ENCODE measurements around the gene PTCD1.

The PTCD1 gene

DNA sequence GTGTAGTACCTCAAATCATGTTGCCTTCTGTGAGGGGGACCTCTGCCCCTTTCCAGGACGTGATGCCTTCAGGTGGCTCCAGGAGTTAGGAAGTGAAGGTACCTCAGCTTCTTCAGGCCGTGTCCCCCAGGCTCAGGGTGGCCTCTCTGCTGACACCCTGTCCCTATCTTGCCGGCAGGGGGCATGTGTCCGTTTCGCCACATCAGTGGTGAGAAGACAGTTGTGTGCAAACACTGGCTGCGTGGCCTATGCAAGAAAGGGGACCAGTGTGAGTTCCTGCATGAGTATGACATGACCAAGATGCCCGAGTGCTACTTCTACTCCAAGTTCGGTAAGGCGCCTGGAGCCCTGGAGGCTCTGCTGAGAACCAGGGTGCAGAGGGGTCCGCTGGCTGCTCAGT lies 9.3 kb upstream of the PTCD1 start:
- WGBS (ENCODE audit: extremely low coverage, insufficient coverage, low lambda C conversion rate), result no CpG with 5 or more reads among the region's 10 CpGs

DNA sequence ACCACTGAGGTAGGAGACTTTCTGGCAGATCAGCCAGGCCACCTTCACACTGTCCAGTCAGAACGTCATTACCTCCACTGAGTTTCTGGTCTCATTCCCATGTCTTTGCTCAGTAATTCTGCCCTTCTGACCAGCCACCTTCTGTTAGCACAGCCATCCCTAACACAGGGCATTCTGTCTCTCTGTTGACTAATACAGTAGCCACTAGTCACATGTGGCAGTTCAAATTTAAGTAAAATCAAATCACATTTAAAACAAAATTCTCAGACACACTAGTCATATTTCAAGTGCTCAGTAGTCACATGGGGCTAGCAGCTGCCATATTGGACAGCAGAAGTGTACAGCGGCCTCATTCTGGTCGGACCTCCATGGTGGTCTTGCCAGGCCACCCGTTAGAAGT lies 7.5 kb upstream of the PTCD1 start:
- Histone ChIP-seq H2BK15ac (replicated peaks; ENCODE audit: low read depth) (no peak overlapping the region), H3K79me2 (ENCODE audit: control insufficient read depth, insufficient read depth, low read length) (peaks cover 4% of the 10 kb centered on the region), H3K9ac (ENCODE audit: low read length) (no peak overlapping the region), H3K79me1 (ENCODE audit: low read length) (peaks cover 5% of the 10 kb centered on the region), H3K18ac (ENCODE audit: low read length) (no peak overlapping the region), H3K4me2 (ENCODE audit: low read length) (no peak overlapping the region), H2BK120ac (ENCODE audit: low read depth, low read length) (no peak overlapping the region), H3K27ac (ENCODE audit: low read depth, low read length) (no peak overlapping the region), H2AK5ac (ENCODE audit: low read length) (no peak overlapping the region), H3K4me3 (ENCODE audit: low read length) (no peak overlapping the region), H3K4me1 (ENCODE audit: control insufficient read depth, low read depth, low read length) (no peaks in the 10 kb centered on the region), H2BK5ac (ENCODE audit: low read length) (no peak overlapping the region), H3K56ac (ENCODE audit: low read length) (no peak overlapping the region), H3K23ac (ENCODE audit: low read length) (no peak overlapping the region), H4K5ac (ENCODE audit: low read length) (no peak overlapping the region), H3K36me3 (ENCODE audit: control insufficient read depth, insufficient read depth, low read length) (peaks cover 21% of the 10 kb centered on the region), H4K8ac (ENCODE audit: low read depth, low read length) (no peak overlapping the region), H3K27me3 (ENCODE audit: insufficient read depth, low read length, poor library complexity) (no peaks in the 10 kb centered on the region), H3K4ac (ENCODE audit: low read depth, low read length) (no peak overlapping the region)
- no peak for DNase-seq
- no CpG with 5 or more reads among the region's 4 CpGs for WGBS (ENCODE audit: extremely low coverage, insufficient coverage, low lambda C conversion rate)

More for the DNA sequence above, 9.3 kb upstream of the PTCD1 start:
- Histone ChIP-seq H2BK5ac (ENCODE audit: low read length) (no peak overlapping the region), H2BK15ac (replicated peaks; ENCODE audit: low read depth) (no peak overlapping the region), H4K5ac (ENCODE audit: low read length) (no peak overlapping the region), H3K79me2 (ENCODE audit: control insufficient read depth, insufficient read depth, low read length) (no peaks in the 10 kb centered on the region), H3K27ac (ENCODE audit: low read depth, low read length) (no peak overlapping the region), H4K8ac (ENCODE audit: low read depth, low read length) (no peak overlapping the region), H3K4me2 (ENCODE audit: low read length) (no peak overlapping the region), H3K4me1 (ENCODE audit: control insufficient read depth, low read depth, low read length) (no peaks in the 10 kb centered on the region), H3K4me3 (ENCODE audit: low read length) (no peak overlapping the region), H3K27me3 (ENCODE audit: insufficient read depth, low read length, poor library complexity) (no peaks in the 10 kb centered on the region), H3K18ac (ENCODE audit: low read length) (no peak overlapping the region), H2BK120ac (ENCODE audit: low read depth, low read length) (no peak overlapping the region), H3K9ac (ENCODE audit: low read length) (no peak overlapping the region), H3K79me1 (ENCODE audit: low read length) (peaks cover 2% of the 10 kb centered on the region), H3K56ac (ENCODE audit: low read length) (no peak overlapping the region), H3K23ac (ENCODE audit: low read length) (no peak overlapping the region), H3K4ac (ENCODE audit: low read depth, low read length) (no peak overlapping the region), H3K36me3 (ENCODE audit: control insufficient read depth, insufficient read depth, low read length) (peaks cover 21% of the 10 kb centered on the region), H2AK5ac (ENCODE audit: low read length) (no peak overlapping the region)
- no peak for DNase-seq

DNA sequence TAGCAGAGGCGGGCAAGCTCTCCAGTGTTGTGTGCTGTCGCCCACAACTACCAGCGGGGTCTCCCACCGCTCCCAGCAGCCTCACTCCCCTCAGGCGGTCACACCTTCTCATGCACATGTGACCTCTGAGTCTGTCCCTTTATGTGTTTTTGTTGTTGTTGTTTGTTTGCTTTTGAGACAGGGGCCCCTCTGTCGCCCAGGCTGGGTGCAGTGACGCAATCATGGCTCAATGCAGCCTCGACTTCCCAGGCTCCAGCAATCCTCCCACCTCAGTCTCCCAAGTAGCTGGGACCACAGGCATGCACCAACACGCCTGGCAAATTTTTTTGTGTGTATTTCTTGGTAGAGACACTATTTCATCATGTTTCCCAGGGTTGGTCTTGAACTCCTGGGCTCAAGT lies 1.6 kb upstream of the PTCD1 start:
- no peak overlapping the region for H3K4ac ChIP-seq (ENCODE audit: low read depth, low read length)
- no peak overlapping the region for H3K4me3 ChIP-seq (ENCODE audit: low read length)
- H3K27me3 ChIP-seq (ENCODE audit: insufficient read depth, low read length, poor library complexity), result no peaks in the 10 kb centered on the region
- H2BK15ac ChIP-seq (replicated peaks; ENCODE audit: low read depth), result no peak overlapping the region
- H3K56ac ChIP-seq (ENCODE audit: low read length), result no peak overlapping the region
- H3K79me2 ChIP-seq (ENCODE audit: control insufficient read depth, insufficient read depth, low read length), result peaks cover 30% of the 10 kb centered on the region
- peaks cover 21% of the 10 kb centered on the region for H3K79me1 ChIP-seq (ENCODE audit: low read length)
- peak; percentile 53 for DNase-seq
- H3K9ac ChIP-seq (ENCODE audit: low read length), result peak overlapping the region; percentile 10
- H3K4me1 ChIP-seq (ENCODE audit: control insufficient read depth, low read depth, low read length), result no peaks in the 10 kb centered on the region
- H4K8ac ChIP-seq (ENCODE audit: low read depth, low read length), result no peak overlapping the region
- no peak overlapping the region for H4K5ac ChIP-seq (ENCODE audit: low read length)
- no peak overlapping the region for H3K27ac ChIP-seq (ENCODE audit: low read depth, low read length)
- no peak overlapping the region for H2BK5ac ChIP-seq (ENCODE audit: low read length)
- peaks cover 9% of the 10 kb centered on the region for H3K36me3 ChIP-seq (ENCODE audit: control insufficient read depth, insufficient read depth, low read length)
- H3K23ac ChIP-seq (ENCODE audit: low read length), result no peak overlapping the region
- H2AK5ac ChIP-seq (ENCODE audit: low read length), result no peak overlapping the region
- no peak overlapping the region for H2BK120ac ChIP-seq (ENCODE audit: low read depth, low read length)
- no peak overlapping the region for H3K4me2 ChIP-seq (ENCODE audit: low read length)
- H3K18ac ChIP-seq (ENCODE audit: low read length), result no peak overlapping the region
- WGBS (ENCODE audit: extremely low coverage, insufficient coverage, low lambda C conversion rate), result no CpG with 5 or more reads among the region's 9 CpGs

DNA sequence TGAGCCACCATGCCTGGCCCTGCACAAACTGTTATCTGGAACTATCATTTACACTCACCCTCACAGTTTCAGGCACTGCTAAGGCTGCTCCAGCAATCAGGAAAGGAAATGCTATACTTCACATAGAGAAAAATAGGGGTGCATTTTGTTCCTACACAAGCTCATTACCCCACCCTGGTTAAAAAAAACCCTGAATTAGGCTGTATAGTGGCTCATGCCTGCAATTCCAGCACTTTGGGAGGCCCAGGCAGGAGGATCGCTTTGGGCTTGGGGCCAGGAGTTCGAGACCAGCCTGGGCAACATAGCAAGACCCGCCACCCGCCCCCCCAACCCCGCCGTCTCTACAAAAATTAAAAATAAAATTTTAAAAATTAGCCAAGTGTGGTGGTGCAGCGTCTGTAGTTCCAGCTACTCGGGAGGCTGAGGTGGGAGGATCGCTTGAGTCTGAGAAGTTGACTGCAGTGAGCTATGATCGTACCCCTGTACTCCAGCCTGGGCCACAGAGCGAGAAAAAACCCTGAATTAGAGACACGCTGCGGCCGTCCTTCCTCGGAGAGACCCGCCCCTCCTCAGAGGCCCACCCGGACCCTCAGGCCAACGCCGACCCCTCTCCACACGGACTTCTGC lies 539 bp downstream of the PTCD1 start:
- Histone ChIP-seq H3K4me3 (ENCODE audit: low read length) (peak overlapping the region; percentile 55), H3K27ac (ENCODE audit: low read depth, low read length) (no peak overlapping the region), H3K18ac (ENCODE audit: low read length) (peak overlapping the region; percentile 22), H2BK15ac (replicated peaks; ENCODE audit: low read depth) (no peak overlapping the region), H3K4ac (ENCODE audit: low read depth, low read length) (no peak overlapping the region), H2BK120ac (ENCODE audit: low read depth, low read length) (no peak overlapping the region), H2AK5ac (ENCODE audit: low read length) (no peak overlapping the region), H3K27me3 (ENCODE audit: insufficient read depth, low read length, poor library complexity) (no peaks in the 10 kb centered on the region), H4K8ac (ENCODE audit: low read depth, low read length) (no peak overlapping the region), H3K79me1 (ENCODE audit: low read length) (peaks cover 21% of the 10 kb centered on the region), H4K5ac (ENCODE audit: low read length) (no peak overlapping the region), H3K9ac (ENCODE audit: low read length) (peak overlapping the region; percentile 74), H3K23ac (ENCODE audit: low read length) (no peak overlapping the region), H3K36me3 (ENCODE audit: control insufficient read depth, insufficient read depth, low read length) (peaks cover 6% of the 10 kb centered on the region), H3K79me2 (ENCODE audit: control insufficient read depth, insufficient read depth, low read length) (peaks cover 30% of the 10 kb centered on the region), H3K4me2 (ENCODE audit: low read length) (peak overlapping the region; percentile 64), H2BK5ac (ENCODE audit: low read length) (no peak overlapping the region), H3K56ac (ENCODE audit: low read length) (peak overlapping the region; percentile 98), H3K4me1 (ENCODE audit: control insufficient read depth, low read depth, low read length) (no peaks in the 10 kb centered on the region)
- WGBS (ENCODE audit: extremely low coverage, insufficient coverage, low lambda C conversion rate), result no CpG with 5 or more reads among the region's 20 CpGs
- DNase-seq, result no peak

DNA sequence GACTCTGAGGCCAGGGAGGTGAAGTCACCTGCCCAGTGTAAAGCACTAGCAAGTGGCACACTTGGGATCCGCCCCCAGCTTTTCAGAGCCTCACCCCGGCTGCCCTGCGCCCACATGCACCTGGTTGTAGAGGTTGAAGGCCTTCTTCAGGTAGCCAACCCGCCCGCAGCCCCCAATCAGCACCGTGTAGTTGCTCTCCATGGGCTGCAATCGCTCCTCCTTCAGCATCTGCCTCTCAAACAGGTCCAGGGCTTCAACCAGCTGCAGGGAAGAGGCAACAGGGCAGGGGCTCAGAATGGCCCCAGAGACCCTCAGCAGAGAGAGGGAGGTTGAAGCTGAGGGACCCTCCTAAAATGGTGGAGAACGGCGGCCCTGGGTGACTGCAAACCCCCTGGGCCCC lies 5.4 kb downstream of the PTCD1 start:
- WGBS (ENCODE audit: extremely low coverage, insufficient coverage, low lambda C conversion rate), result no CpG with 5 or more reads among the region's 9 CpGs
- H3K18ac ChIP-seq (ENCODE audit: low read length), result no peak overlapping the region
- no peak overlapping the region for H2BK5ac ChIP-seq (ENCODE audit: low read length)
- H2BK120ac ChIP-seq (ENCODE audit: low read depth, low read length), result no peak overlapping the region
- H3K56ac ChIP-seq (ENCODE audit: low read length), result no peak overlapping the region
- H4K5ac ChIP-seq (ENCODE audit: low read length), result no peak overlapping the region
- H2BK15ac ChIP-seq (replicated peaks; ENCODE audit: low read depth), result no peak overlapping the region
- H3K27ac ChIP-seq (ENCODE audit: low read depth, low read length), result no peak overlapping the region
- no peak overlapping the region for H3K9ac ChIP-seq (ENCODE audit: low read length)
- H4K8ac ChIP-seq (ENCODE audit: low read depth, low read length), result no peak overlapping the region
- H3K4me1 ChIP-seq (ENCODE audit: control insufficient read depth, low read depth, low read length), result no peaks in the 10 kb centered on the region
- no peaks in the 10 kb centered on the region for H3K27me3 ChIP-seq (ENCODE audit: insufficient read depth, low read length, poor library complexity)
- no peak overlapping the region for H3K4me2 ChIP-seq (ENCODE audit: low read length)
- H3K79me1 ChIP-seq (ENCODE audit: low read length), result peaks cover 8% of the 10 kb centered on the region
- H3K23ac ChIP-seq (ENCODE audit: low read length), result no peak overlapping the region
- H3K4me3 ChIP-seq (ENCODE audit: low read length), result no peak overlapping the region
- peaks cover 12% of the 10 kb centered on the region for H3K79me2 ChIP-seq (ENCODE audit: control insufficient read depth, insufficient read depth, low read length)
- H3K4ac ChIP-seq (ENCODE audit: low read depth, low read length), result no peak overlapping the region
- DNase-seq, result no peak
- H2AK5ac ChIP-seq (ENCODE audit: low read length), result no peak overlapping the region
- peaks cover 19% of the 10 kb centered on the region for H3K36me3 ChIP-seq (ENCODE audit: control insufficient read depth, insufficient read depth, low read length)

All from mesendoderm (in vitro differentiated cells).